ENCODE data around the gene FCRL1.

FCRL1 gene, protein sequence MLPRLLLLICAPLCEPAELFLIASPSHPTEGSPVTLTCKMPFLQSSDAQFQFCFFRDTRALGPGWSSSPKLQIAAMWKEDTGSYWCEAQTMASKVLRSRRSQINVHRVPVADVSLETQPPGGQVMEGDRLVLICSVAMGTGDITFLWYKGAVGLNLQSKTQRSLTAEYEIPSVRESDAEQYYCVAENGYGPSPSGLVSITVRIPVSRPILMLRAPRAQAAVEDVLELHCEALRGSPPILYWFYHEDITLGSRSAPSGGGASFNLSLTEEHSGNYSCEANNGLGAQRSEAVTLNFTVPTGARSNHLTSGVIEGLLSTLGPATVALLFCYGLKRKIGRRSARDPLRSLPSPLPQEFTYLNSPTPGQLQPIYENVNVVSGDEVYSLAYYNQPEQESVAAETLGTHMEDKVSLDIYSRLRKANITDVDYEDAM

DNA sequence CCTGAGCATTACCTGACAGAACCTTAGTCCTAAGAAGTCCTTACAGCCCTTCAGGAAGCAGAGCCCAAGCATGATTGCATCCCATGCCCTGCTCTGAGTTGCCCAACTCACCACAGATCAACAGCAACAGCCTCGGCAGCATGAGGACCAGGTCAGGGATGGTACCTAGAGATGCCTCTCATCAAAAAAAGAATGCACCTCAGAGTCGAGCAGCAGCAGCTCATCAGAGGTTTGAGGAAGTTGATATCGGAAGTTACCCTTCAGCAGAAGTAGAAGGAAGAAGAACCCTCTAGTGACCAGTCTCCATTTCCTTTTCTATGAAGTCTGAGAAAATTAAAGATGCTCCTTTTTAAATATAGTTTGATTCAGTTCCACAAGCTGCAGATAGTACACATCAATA is at the start of gene FCRL1:
FCRL1 (minus strand) TSS at position 225 of the 400 bp plus-strand sequence; CDS start at position 142, 83 bp downstream.
- no peak for DNase-seq (ENCODE audit: extremely low read depth in 1 of 2, low read depth in 1 of 2)

DNA sequence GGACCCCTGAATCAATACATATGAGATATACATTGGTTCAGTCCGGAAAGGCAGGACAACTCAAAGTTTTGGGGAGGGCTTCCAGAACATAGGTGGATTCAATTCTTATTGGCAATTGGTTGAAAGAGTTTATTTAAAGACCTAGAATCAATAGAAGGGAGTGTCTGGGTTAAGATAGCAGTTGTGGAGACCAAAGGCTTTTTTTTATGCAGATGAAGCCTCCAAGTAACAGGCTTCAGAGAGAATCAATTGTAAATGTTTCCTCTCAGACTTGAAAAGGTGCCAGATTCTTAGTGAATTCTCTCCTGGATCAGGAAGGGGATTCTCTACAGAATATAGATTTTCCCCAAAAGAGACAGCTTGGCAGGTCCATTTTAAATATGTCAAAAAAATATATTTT is 48.7 kb upstream of the FCRL1 start:
- DNase-seq (ENCODE audit: extremely low read depth in 1 of 2, low read depth in 1 of 2), result no peak

DNA sequence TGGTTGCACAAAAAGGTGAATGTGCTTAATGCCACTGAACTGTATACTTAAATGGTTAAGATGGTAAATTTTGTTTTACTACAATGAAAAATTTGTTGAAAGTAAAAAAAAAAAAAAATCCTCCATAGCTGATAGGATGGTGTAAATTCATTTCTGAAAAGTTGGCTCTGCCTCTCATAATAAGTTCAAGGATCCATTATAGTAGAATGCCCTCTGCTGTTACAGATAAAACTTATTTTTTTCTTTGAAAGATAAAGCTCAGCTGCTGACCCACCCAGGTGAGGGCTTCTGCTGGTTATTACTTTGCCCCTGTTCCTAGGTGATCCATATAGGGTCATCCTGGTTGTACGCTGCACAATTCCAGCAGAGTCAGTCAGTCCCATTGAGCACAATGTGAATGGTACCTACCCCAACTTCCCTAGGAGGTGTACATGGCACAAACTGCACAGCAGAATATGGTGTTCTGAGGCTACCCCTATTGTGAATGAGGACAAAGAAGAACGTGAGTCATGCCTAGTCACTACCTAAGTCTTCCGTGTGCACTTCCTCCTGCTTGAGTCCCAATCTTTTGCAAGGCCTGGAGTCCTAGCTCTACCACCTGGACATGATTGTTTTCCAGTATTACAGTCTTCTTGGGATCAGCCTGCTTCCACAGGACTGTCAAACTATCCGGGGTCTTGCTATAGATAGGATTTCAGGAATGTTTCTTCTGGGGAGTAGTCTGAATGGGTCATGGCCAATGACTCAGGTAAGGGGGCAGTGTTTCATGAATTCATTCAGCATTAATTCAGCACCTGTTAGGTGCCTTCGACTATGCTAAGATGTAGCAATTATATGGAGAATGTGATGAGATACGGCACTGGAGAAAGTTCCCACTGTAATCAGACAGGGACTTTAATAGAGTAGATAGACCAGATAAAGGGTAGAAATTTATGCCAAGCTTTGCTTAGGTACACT is 42.5 kb upstream of the FCRL1 start:
- DNase-seq (ENCODE audit: extremely low read depth in 1 of 2, low read depth in 1 of 2), result no peak

- DNase-seq (ENCODE audit: extremely low read depth in 1 of 2, low read depth in 1 of 2), result no peak
Observed at GRCh38 chr1:157856538-157856937, 36.6 kb upstream of the FCRL1 start.

DNA sequence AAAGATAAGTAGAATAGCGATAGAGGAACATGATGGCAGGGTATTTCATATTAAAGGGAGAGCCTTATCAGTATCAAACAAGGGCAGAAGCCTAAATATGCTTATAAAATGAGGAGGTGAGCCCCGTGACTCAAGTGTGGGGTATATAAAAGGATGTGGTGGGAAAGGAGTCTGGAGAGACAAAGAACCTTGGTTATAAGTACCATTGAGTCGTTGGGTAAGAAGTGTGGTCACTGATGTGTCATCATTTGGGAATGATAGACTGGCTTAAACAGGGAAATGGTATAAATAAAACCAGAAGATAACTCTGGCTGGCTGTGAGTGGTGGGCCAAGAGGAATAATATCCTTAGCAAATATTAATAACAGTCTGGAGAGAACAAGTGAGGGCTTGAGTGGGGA is 32.6 kb upstream of the FCRL1 start:
- no peak for DNase-seq (ENCODE audit: extremely low read depth in 1 of 2, low read depth in 1 of 2)

- DNase-seq (ENCODE audit: extremely low read depth in 1 of 2, low read depth in 1 of 2), result no peak
Observed at GRCh38 chr1:157849229-157849875, 29.4 kb upstream of the FCRL1 start.

GRCh38 chr1:157844089-157844830 is 24.3 kb upstream of the FCRL1 start:
- no peak for DNase-seq (ENCODE audit: extremely low read depth in 1 of 2, low read depth in 1 of 2)

DNA sequence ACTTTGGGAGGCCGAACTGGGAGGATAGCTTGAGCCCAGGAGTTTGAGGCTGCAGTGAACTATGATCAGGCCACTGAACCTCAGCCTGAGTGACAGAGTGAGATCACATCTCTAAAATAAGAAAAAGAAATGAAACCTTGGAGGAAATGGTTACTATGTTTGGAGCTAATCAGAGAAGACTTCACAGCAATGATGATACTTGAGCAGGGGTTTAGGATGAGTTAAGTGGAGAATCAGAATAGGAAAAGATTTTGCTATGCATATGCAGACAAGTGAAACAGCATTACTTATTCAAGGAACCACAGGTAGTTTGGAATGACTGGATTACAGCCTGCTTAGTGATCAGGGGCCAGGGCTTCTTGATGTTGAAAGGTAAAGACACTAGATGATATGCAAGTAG is 23.0 kb upstream of the FCRL1 start:
- DNase-seq (ENCODE audit: extremely low read depth in 1 of 2, low read depth in 1 of 2), result no peak

- DNase-seq (ENCODE audit: extremely low read depth in 1 of 2, low read depth in 1 of 2), result no peak
Observed at GRCh38 chr1:157841708-157842107, 21.8 kb upstream of the FCRL1 start, which contains the start of gene CD5L. Gene CD5L, minus strand, starts transcription at chr1:157841808. Its CDS starts 107 bp downstream, at chr1:157841701.

DNA sequence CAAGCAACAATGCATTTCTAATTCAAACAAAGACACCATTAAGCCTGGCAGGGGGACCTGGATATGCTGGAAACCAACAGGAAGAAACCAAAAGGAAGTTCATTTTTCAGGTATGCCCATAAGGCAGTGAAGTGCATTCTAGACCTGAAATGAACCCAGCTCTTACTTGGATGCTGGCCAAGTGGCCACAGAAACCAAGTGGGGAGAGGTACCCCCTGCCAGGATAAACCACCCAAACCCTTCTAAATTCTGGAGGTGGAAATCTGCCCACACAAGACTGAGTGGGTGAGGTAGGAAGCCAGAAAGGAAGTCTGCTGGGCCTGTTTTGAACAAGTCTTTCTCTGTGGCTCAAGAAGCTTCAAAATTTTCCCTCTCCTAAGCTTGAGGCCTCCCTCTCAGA is 19.0 kb upstream of the FCRL1 start:
- DNase-seq (ENCODE audit: extremely low read depth in 1 of 2, low read depth in 1 of 2), result no peak

DNA sequence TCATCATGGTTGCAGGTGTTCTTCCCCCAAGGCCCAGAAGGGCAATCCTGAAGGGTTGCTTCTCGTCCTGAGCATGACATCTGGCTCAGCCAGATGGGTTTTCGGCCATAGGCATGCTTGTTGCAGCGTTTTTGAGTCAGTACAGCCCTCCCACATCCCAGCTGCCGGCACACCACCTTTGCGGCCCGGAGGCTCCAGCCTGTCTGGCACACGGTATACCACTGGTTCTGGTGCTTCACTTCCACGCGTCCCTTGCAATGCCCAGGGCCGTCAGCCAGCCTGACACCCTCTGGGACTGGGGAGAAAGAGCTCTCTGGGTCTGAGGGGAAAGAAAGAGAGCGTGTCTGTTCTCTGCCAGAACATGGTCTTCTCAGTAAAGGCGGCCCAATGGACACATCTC is 14.5 kb upstream of the FCRL1 start:
- DNase-seq (ENCODE audit: extremely low read depth in 1 of 2, low read depth in 1 of 2), result no peak

GRCh38 chr1:157833145-157833544 is 13.2 kb upstream of the FCRL1 start:
- DNase-seq (ENCODE audit: extremely low read depth in 1 of 2, low read depth in 1 of 2), result no peak

GRCh38 chr1:157831968-157832626 is 12.2 kb upstream of the FCRL1 start:
- no peak for DNase-seq (ENCODE audit: extremely low read depth in 1 of 2, low read depth in 1 of 2)

DNA sequence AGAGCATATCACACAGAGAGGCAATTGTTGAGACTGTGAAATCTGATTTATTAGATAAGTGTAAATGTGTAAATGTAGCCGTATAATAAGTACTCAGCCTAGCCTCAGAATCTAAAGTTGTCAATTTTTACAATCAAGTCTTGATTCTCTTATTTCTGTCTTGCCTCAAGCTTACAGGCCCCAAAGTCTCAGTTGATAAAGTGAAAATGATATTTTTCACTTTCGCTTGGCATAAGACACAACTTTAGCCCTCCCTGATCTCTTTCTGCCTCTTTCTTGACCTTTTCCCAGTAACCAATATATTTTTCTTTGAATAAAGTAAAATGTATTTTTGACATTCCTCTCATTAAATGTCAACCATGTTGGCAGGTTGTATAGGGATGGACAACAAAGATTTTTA is 11.0 kb upstream of the FCRL1 start:
- DNase-seq (ENCODE audit: extremely low read depth in 1 of 2, low read depth in 1 of 2), result no peak

- no peak for DNase-seq (ENCODE audit: extremely low read depth in 1 of 2, low read depth in 1 of 2)
Observed at GRCh38 chr1:157829711-157830110, 9.8 kb upstream of the FCRL1 start.

DNA sequence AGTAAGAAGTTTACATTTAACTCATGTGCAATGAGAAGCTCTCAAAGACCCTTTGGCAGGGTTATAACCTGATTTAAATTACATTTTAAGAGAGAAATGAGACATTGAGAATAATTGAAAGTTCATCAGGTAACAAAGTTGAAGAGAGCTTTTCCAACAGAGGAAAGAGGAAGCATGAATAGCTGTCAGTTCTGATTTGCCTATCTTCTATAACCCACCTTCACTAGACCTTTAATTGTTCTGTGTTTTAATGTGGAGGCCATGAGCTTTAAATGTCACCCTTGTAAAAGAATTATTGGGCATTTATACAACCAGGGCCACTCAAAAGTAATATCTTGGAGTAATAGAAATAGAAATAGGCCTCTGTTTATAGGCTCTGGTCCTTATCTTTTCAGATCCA is 9.3 kb upstream of the FCRL1 start:
- no peak for DNase-seq (ENCODE audit: extremely low read depth in 1 of 2, low read depth in 1 of 2)

DNA sequence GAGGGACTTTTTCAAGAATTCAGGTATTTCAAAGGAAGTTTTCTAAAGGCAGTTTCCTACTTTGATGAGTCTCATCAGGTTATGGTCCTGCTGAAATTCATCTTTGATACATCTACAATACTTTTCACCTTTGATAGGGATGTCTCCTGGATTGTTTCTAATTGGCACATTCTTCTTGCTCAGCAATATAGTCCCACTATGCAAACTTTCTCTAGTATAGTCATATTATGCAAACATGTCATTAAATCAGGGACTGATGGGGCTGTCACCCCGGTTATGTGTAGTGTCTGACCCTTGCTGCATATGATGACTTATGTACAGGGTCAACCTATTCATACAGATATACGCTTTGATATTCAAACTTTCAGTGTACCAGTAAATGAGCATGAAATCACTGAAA is 379 bp upstream of the FCRL1 start:
- no peak for DNase-seq (ENCODE audit: extremely low read depth in 1 of 2, low read depth in 1 of 2)

- no peak for DNase-seq (ENCODE audit: extremely low read depth in 1 of 2, low read depth in 1 of 2)
Observed at GRCh38 chr1:157819215-157819614, 705 bp downstream of the FCRL1 start.

GRCh38 chr1:157813269-157813668 is 6.7 kb downstream of the FCRL1 start:
- no peak for DNase-seq (ENCODE audit: extremely low read depth in 1 of 2, low read depth in 1 of 2)
